GM18861 (cell line): ENCODE measurements around the gene IGLON5.

ENCODE experiments used
- ATAC-seq: cut with Tn5 transposase; IDR thresholded peaks from one replicate; pipeline ENCODE4 v1.9.1; 2021; ENCODE audit not compliant: unreplicated experiment

The IGLON5 gene

GRCh38 chr19:51311351-51312257, at the start of gene IGLON5:
TSS of gene IGLON5 (plus strand) at chr19:51311644. CDS start at chr19:51311848, 204 bp downstream.
- ATAC-seq = no peak

GRCh38 chr19:51263808-51264207, 47.6 kb upstream of the IGLON5 start:
- ATAC-seq = no peak

GRCh38 chr19:51271067-51271466, 40.4 kb upstream of the IGLON5 start:
- no peak for ATAC-seq

GRCh38 chr19:51272183-51272810, 39.1 kb upstream of the IGLON5 start:
- no peak for ATAC-seq

GRCh38 chr19:51274049-51274770, 37.2 kb upstream of the IGLON5 start:
- no peak for ATAC-seq

- no peak for ATAC-seq
Measured at GRCh38 chr19:51277112-51277511, 34.3 kb upstream of the IGLON5 start.

DNA sequence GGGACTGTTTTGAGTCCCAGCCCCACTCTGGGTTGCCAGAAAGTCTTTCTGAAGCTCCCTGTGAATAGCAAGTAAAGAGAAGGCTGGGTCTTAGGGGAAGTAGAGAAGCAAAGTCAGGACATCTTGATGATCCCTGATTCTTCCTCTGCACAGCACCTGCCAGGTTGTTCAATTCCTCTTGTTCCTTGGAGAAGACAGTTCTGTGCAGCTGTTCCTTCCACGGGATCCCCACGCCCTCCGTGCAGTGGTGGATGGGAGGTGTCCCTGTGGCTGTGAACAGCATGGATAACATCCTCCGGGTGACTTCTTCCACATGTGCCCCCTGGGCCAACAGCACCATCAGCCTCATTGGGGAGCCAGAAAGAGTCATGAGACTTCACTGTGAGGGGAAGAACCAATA, 29.1 kb upstream of the IGLON5 start:
- ATAC-seq = no peak

GRCh38 chr19:51285682-51286081, 25.8 kb upstream of the IGLON5 start:
- no peak for ATAC-seq

DNA sequence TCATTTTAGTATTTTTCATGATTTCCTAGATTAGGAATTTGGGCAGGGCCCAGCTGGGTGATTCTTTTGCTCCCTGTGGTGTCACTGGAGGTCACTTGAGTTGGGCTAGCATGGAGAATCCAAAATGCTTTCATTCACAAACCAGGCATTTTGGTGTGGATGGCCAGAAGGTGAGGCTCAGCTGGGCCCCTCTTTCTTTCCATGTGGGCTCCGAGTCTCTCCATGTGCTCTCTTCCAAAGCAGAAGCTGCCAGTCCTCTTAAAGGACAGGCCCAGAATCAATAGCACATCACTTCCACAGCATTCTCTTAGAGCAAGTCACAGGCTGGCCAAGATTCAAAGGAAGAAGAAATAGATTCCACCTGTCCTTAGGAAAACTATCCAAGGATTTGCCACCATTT, 21.8 kb upstream of the IGLON5 start:
- no peak for ATAC-seq

GRCh38 chr19:51292971-51293370, 18.5 kb upstream of the IGLON5 start:
- no peak for ATAC-seq

DNA sequence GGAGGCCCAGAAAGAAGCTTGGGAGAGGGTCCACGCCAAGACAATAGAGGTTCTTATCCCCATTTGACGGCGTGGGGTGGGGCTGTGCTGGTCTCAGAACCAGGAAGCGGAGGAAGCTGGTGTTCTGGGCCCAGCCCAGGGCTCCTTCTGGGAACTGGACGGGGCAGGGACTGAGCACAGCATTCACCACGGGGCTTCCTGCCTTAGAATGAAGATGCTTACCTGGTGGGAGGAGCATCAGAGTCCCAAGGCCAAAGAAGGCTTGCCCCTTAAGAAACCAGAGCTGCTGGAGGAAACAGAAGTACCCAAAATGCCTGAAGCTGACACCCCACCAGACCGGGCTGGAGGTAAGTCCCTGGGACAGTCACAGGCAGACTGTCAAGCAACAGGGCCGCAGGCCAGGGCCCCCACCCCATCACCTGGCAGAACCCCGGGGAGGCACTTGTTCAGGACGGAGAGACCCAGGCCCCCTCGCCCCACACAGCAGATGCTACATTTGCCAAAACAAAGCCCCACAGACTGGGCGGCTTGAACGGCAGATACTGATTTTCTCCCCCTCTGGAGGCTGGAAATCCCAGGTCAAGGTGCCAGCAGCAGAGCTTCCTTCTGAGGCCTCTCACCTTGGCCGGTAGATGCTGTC, 17.8 kb upstream of the IGLON5 start:
- no peak for ATAC-seq

DNA sequence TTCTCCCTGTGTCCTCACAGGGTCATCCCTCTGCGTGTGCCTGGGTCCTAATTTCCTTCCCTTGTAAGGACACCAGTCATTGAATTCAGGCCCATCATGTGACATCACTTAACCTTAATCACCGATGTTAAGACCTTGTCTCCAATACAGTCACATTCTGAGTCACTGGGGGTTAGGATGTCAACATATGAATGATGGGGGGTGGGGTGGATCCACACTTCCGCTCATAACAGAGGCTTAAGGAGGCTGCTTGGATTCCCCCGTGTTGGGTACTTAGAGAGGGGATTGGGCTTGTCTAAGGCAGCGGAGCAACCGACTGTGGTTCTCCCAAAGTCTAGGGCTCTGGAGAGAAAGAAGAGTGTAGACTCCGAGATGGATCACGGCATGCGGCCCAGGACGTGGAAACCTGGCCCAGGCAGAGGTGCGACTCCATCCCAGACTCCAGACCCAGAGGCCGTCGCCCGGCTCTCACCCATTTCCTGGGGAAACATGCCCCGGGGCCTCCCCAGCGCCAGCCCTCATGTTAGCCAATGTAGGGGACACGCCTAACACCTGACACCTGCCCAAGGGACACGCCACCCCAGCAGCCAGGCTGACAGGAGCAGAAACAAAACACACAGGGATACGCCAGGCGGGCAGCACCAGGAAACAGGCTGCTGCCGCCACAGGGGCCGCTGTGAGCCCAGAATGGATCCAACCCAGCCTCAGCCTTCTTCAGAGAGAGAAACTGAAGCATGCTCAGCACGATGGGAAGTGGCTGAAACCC, 17.1 kb upstream of the IGLON5 start:
- no peak for ATAC-seq

GRCh38 chr19:51294977-51295375, 16.5 kb upstream of the IGLON5 start:
- no peak for ATAC-seq

DNA sequence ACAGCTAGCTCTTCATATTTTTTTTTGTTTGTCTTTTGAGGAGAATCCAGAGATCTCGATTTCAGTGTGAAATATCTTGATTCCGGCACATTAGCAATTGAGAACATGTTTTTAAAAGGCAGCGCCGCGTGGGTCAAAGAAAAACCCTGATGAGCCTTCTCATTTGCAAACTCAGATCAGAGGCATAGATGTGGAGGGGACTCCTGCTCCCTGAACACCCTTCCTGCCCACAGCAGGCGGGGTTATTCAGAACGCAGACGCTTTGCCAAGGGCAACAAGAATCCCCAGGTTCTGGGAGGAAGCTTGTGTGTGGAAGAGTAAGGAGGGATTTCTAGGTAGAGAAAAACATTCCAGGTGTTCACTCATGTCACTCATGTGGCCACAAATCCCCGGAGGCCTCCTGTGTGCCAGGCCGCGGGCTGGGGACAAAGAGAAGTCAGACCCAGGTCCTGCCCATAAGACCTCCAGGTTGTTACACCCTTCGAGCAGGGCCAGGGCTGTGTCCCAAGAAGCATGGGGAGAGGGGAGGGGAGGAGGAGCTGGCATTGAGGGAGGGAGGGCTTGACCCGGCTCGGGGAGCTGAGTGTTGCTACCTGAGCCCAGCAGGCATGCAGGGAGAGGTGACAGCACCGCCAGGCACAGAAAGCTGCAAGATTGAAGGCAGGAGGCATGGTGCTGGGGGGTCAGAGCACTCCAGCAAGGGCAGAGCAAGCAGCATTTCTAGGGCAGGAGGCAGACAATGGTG, 15.9 kb upstream of the IGLON5 start:
- no peak for ATAC-seq

GRCh38 chr19:51296336-51297093, 14.9 kb upstream of the IGLON5 start:
- ATAC-seq = no peak

DNA sequence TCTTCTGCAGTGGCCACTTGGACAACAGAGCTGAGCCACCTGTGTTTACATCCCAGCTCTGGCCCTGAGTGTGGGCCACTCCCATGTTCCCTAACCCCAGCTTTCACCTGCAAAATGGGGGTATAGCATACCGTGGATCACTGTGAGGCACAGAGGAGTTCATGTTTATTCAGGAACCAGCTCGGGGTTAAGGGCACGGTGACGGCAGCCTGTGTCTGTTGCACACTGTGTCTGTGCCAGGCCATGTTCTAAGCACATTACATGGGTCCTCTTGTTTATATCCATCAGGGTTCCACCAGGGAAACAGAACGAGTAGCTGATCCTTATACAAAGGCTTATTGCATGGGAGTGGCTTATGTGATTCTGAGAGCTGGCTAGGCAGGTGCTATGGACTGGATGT, 14.0 kb upstream of the IGLON5 start:
- no peak for ATAC-seq

GRCh38 chr19:51301266-51301665, 10.2 kb upstream of the IGLON5 start:
- no peak for ATAC-seq

DNA sequence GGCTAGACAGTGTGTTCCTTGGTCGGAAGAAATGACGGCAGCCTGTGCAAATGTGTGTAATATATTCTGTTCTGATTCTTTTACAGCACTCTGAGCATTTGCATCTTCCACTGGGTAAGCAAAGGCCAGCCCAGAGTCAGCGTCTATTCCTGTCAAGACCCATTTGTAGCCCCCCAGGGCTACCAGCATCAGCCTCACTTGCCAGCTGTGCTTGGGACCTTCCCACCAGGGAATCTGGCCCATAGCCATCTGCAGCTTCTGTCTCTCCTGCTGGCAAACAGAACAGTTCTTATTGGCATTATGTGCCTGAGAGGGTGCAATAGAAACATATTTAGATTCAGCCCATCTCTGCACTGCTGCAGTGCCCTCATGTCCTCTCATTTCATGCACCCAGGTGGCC, 6.0 kb upstream of the IGLON5 start:
- no peak for ATAC-seq

DNA sequence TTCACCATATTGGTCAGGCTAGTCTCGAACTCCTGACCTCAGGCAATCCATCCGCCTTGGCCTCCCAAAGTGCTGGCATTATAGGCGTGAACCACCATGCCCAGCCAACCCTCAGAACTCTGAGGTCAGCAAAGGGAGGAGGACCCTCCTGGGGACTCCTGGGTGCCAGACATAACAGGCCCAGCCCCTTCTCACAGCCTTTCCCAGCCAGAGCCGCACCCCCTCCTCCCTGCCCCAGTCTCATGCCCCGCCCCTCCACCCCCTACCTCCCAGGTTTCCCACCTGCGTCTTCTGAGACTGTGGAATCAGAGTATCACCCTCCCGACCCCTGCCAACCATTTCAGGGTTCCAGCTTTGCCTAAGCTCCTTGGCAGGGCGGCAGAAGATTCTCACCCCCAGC, 5.2 kb downstream of the IGLON5 start:
- ATAC-seq = no peak
